Testis (tissue), 3 donors: ENCODE results near the gene TPRN. TPM values are rescaled to one million over a fixed set of nuclear protein-coding genes. Genes with fewer than 3 reads are reported as not detected.

Experiments used
- DNase-seq: peaks from one replicate; pipeline ENCODE4 v3.0.0-alpha.2; 2019
- H3K27ac ChIP-seq, 2 donors: fragments of 200-600 bp; sonication (generic); one replicate each; pipeline ENCODE4 v1.5.1; 2019
- H3K27me3 ChIP-seq: fragments of 200-600 bp; sonication (generic); one replicate; pipeline ENCODE4 v1.5.1; 2019
- H3K36me3 ChIP-seq: fragments of 200-600 bp; sonication (generic); one replicate; pipeline ENCODE4 v1.5.1; 2017; ENCODE audit warnings: low read depth; ENCODE audit errors: missing control alignments
- H3K4me1 ChIP-seq: fragments of 200-600 bp; sonication (generic); one replicate; pipeline ENCODE4 v1.5.1; 2019
- H3K4me3 ChIP-seq, 2 donors: fragments of 200-600 bp; sonication (generic); one replicate each; pipeline ENCODE4 v1.5.1; 2017 to 2019
- H3K9me3 ChIP-seq: fragments of 200-600 bp; sonication (generic); one replicate; pipeline ENCODE4 v1.5.1; 2017
- CTCF ChIP-seq, 3 experiments: fragments of 450-650 bp in 2 of 3; fragments of 200-600 bp in 1 of 3; sonication (generic) in 1 of 3; IDR thresholded peaks; one replicate each; pipeline ENCODE4 v1.5.1; 2016 to 2019; ENCODE audit warnings: antibody characterized with exemption in 3 of 3, mild to moderate bottlenecking in 2 of 3, moderate library complexity in 1 of 3
- POLR2A ChIP-seq: fragments of 450-650 bp; IDR thresholded peaks from one replicate; pipeline ENCODE4 v1.6.1; 2017; ENCODE audit warnings: antibody characterized with exemption, mild to moderate bottlenecking, moderate library complexity
- WGBS, 2 donors: methylation state at CpG; one replicate each; pipeline ENCODE4 v1.1.5; 2018; 5-methylcytosine and 5-hydroxymethylcytosine counted together
- intact Hi-C: fragments of 100-400 bp; cut with DNase I; formaldehyde crosslinking; loops from one replicate; pipeline ENCODE4 v1.15.1; 2023; ENCODE audit warnings: low total_unique reads
- polyA plus RNA-seq: library from polyadenylated mRNA; stranded (reverse); fragments of 350-450 nt; fragmentation: Illumina TruSeq; extraction: RNeasy Lipid Tissue Mini Kit (QIAGEN cat#74804); gene quantifications from one replicate; pipeline ENCODE4 v1.2.3, GENCODE V29; 2014; ENCODE audit warnings: low read depth, low replicate concordance; ENCODE audit not compliant: insufficient read depth
- total RNA-seq, 2 donors: library from RNA; depleted of rRNA; stranded (reverse); fragments of >200 nt; gene quantifications; one replicate each; pipeline ENCODE4 v1.2.3, GENCODE V29; 2016

The TPRN gene
- total and polyA plus RNA-seq, 3 donors from 2014 or later, result 17.2 to 35.2 (median 25.9) TPM

GRCh38 chr9:137191691-137192447 lies 8.7 kb downstream of the TPRN start:
- intact Hi-C loops, result no loop called here
- WGBS, 2 donors, result 48 to 68% methylated on average over 3 to 22 of the region's 22 CpGs

DNA sequence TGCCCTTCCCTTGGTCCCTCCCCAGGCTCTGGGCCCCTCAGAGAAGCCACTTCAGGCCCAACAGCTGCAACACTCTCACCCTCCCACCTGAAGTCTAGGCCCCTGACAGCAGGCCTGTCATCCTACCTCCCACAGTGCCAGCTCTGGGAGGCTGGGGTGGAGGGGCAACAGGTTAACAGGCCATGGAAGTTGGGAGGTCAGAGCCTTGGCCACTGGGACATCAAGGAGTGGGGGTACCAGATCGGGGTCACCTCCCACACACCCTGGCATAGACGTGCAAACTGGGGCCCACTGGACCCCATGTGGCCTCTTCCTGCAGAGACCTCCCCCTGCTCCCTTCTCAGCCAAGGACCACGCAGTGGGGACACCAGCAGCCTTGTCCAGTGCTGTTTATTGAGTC lies 9.3 kb downstream of the TPRN start:
- Histone ChIP-seq H3K9me3 (no peaks in the 10 kb centered on the region), H3K27ac (no peak overlapping the region), H3K36me3 (no peaks in the 10 kb centered on the region), H3K4me1 (peaks cover 26% of the 10 kb centered on the region), H3K4me3 (no peak overlapping the region), H3K27me3 (no peaks in the 10 kb centered on the region)
- whole genome bisulfite sequencing, 2 donors, result 64 to 86% methylated on average over 1 to 3 of the region's 3 CpGs
- intact Hi-C loops, result no loop called here
- no peak for TF ChIP-seq CTCF (IDR thresholded peaks at IDR 0.05)
- no peak for TF ChIP-seq POLR2A
- no peak for DNase-seq

More at GRCh38 chr9:137191691-137192447, 8.7 kb downstream of the TPRN start:
- Histone ChIP-seq H3K9me3 (no peaks in the 10 kb centered on the region), H3K4me3 (no peak overlapping the region), H3K27ac (no peak overlapping the region), H3K36me3 (no peaks in the 10 kb centered on the region), H3K4me1 (peaks cover 20% of the 10 kb centered on the region), H3K27me3 (no peaks in the 10 kb centered on the region)
- no peak for DNase-seq
- TF ChIP-seq CTCF (IDR thresholded peaks at IDR 0.05) (no peak), POLR2A (no peak)

- TF ChIP-seq CTCF (IDR thresholded peaks at IDR 0.05) (no peak), POLR2A (no peak)
Measured at GRCh38 chr9:137190315-137190856, 10.2 kb downstream of the TPRN start.

DNA sequence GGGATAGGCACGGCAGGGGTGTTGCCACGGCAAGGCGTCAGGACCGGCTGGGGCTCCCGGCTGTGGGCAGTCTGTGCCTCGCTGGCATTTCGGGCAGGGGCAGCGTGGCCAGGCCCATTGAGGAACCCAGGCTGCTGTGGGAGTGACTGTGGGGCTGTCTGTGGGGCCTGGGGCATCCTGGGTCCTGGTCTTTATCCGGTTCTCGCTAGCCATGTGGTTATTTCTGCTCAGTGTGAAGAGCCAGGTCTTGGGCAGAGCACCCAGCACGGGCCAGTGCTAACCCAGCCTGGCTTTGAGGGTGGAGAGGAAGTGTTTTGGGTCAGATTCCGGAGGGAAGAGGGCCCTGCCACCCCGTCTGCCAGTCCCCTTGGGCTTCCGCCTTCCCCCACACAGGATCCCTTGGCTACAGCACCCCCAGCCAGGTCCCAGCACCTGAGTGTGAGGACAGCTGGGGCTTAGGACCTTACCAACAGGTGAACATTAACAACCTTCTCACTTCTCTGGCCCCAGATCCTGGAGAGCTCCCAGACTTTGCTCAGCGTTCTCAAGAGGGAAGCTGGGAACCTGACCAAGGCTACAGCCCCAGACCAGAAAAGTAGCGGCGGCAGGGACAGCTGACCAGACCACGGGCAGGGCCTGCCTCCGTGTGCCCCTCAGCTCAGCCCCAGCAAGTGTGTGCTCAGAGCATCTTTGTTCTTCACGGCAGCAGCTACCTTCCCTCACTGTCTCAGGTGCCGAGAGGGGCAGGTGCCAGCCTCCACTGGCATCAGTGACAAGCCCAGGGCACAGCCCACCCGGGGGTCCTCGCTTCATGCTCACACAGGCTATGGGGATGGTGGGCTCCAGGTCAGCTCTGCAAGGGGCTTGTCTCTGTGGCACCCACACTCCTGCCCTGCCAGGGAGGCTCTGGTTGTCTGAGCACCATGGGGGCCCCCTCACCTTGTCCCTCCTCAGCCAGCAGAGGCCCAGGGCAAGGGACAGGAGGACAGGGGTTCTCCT lies 10.9 kb downstream of the TPRN start:
- WGBS, 2 donors, result 33 to 40% methylated on average over 6 to 23 of the region's 23 CpGs
- H3K4me1 ChIP-seq, result peaks cover 26% of the 10 kb centered on the region
- intact Hi-C loops, result no loop called here

More at GRCh38 chr9:137190315-137190856, 10.2 kb downstream of the TPRN start:
- Histone ChIP-seq H3K4me3 (no peak overlapping the region), H3K9me3 (no peaks in the 10 kb centered on the region), H3K4me1 (peaks cover 26% of the 10 kb centered on the region), H3K36me3 (no peaks in the 10 kb centered on the region), H3K27me3 (no peaks in the 10 kb centered on the region), H3K27ac (no peak overlapping the region)
- intact Hi-C loops, result no loop called here
- no peak for DNase-seq
- WGBS, 2 donors, result 71 to 76% methylated on average over 9 of the region's 9 CpGs

More for the DNA sequence above, 10.9 kb downstream of the TPRN start:
- DNase-seq, result no peak
- Histone ChIP-seq H3K9me3 (no peaks in the 10 kb centered on the region), H3K36me3 (no peaks in the 10 kb centered on the region), H3K4me3 (peak overlapping the region; percentile 96 to 98), H3K27me3 (no peaks in the 10 kb centered on the region), H3K27ac (peak overlapping the region; percentile 68 to 86)
- no peak for TF ChIP-seq CTCF (IDR thresholded peaks at IDR 0.05)
- TF ChIP-seq POLR2A, result no peak
